8988T (cell line): ENCODE measurements around the gene NFIA.

Source experiments
- DNase-seq: peaks from one replicate; pipeline ENCODE4 v3.0.0; 2011

NFIA gene

DNA sequence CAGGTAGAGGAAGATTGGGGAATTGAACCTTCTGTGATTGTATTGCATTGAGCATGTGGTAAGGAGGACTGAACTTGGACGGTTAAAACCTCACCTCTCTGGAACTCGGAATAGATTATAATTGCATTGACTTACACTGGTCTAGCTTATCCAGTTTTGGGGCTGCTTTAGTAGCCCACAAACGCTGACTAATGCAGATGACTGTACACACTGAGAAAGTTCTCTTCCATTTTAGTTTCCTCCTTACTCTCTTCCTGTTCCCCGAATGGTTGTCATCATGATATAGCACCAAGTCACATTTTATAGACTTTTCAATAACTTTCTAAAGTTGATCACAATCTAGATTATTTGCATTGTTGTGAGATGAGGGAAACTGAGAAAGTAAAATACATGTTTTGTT lies 78.2 kb downstream of the NFIA start:
- DNase-seq = no peak

DNA sequence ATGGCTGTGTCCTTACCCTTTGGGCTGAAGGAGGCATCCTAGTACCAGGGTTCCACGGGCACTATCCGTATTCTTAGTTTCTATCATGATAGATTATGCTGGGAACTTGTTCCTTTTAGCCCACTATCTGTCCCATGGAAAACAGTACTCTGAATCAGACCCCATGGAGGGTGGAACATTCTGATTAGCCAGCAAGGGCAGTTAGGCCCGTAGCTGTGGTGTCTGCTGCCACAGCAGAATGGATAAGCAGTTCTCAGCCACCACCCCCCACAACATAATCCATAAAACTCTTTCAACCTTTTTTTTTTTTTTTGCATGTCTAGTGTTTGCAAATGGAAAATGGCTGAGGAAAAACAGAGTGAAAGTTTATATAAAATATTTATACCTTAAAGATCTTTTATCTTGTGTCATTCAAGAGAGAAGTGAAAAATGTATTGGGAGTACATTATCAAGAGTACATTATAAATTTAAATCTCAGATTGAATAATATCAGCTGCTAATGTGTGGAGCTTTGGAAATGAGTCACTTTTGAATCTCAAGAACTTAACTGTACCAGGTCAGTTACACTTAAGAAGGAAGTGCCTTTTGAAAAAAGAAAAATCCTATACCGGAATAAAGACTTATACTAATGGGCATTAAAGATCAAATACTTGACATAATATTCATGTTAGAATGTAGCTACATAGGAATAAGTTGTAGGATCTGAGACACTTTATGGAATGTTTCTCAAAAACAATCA lies 80.3 kb downstream of the NFIA start:
- no peak for DNase-seq

DNA sequence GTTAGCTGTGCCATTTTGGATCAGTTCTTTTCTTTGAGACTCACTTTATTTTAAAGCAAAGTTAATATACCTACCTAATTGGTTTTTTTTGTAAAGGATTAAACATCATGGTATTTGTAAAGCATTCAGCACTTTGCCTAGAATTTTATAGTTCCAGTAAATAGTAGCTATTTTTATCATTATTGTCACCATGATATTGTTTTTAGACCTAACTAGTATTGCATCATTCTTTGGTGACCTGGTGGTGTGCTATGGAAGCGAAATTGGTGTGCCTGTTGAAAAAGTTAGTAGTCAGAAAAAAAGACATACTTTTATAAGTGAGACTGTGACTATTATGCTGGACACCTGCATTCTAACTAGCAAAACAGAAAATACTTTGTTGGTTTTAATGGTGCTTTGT lies 81.0 kb downstream of the NFIA start:
- no peak for DNase-seq

DNA sequence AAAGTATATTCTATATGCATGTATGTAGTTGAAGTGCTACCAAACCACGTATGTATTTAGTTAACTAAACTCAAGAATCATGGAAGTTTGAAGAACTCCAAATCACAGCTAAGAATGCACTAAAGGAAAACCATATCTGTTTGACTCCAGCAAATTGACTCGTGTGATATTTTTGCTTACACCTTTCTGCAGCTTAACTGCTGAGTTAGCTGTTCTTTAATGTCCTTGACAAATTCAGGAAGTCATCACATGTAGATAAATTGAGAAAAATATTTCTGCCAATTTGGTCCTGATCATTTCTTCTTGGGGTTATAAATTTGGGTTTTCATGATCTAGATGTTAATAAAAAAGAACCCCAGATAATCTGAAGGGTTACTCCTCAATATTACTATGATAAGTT lies 83.0 kb downstream of the NFIA start:
- no peak for DNase-seq

DNA sequence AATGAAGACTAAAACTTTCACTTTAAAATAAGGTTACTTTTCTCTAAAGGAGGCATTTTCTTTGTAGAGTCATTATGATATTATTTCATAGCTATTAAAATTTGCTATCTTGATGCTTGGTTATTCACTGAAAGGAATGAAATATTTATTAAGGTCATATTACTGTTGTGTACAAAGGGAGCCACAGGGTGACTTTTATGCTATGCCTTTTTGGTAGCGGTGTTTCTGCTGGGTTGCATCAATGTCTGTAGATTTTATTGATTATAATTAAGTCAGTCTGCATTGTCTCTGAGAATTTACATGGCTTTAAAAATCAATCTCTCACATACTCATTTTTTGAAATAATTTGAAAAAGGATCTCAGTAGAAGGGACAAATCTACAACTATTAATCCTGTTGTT lies 84.9 kb downstream of the NFIA start:
- DNase-seq = no peak

DNA sequence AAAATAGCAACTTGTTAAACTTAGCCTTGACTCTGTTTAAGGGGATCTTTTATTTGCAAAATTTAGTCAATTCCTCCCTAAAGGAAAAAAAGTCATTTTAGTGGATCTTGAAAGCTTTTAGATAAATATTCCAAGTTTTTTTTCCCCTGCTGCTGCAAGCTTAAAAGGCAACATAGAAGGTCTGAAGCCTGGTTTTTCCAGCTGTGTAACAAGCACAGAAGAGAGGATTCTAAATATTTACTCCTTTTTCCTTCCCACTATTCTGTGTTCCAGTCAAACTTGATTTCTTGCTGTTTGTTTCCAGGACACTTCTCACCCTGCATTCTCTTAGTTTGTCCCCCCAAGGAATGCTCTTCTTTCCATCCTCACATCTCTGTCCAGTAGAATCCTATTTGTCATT lies 86.7 kb downstream of the NFIA start:
- no peak for DNase-seq

DNA sequence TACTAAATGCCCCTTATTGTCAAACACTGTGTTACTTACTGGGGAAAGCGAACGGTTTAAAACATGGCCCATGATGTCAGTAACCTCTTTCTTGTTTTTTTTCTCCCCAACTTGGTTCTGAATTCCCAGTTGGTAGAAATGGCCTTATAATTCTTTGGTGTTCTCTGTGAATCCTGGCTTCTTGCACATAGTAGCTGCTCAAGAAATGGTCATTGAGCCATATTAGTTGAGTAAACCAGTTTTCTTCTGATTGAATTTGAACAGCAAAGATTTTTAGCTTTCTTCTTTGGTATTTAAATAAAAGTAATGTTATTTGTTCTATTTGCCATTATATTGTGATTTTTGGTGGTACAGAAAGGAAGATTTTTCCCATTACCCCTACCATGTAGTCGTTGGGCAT lies 87.3 kb downstream of the NFIA start:
- no peak for DNase-seq

DNA sequence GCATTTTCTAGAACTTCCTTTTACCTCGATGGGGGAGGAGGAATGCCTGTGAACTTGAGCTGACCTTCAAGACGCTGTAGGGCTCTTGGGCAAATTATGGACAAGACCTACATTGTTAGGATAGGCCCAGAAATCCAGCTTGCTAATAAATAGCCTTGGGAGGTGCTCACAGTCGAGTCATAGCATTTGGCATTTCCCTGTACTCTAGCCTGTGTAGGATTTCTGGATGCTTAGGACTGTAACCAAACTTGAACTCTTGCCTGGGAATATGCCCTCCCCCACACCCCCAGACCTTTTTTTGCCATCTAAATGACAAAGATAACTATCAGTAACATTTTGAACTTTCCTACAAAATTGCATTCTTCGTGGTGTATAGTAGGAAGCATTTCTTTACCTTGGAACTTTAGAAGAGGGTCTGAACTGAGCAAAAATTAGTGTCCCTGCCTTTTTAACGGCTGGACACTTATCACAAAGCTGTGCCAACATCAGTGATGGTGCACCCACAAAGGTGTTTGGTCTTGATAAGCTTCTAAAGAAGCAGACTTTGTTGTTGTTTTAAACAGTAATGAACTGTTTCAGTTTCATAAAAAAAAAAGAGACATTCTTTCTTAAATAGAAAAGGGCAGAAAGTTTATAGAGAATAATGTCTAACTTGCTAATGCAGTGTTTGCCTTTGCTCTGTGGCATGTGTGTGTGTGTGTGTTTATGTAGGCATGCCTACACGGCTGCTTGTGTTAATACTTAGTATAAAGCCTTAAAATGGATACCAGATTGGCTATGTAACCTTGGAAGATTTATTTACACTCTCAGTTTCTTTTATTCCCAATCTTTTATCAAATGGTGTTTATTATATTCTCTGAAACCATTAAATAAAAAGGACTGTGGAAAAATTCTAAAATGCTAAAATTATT lies 88.2 kb downstream of the NFIA start:
- no peak for DNase-seq

DNA sequence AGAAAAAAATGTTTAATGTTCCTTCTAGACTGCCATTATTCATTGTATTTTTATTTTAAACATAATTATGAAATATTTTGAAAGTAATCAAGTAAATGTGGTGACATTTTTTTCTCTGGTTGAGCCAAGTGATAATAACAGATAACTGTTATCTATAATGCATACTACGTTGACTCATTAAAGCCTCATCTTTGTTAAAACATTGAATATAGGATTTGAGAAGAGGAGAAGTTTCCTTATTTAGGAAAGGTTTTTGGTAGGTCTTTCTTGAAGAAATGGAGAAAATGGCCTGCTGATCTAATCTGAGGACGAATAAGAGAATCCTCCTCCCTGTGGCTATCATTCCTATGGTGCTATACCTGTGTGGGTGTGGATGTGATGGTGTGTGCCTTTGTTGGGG lies 89.0 kb downstream of the NFIA start:
- no peak for DNase-seq

DNA sequence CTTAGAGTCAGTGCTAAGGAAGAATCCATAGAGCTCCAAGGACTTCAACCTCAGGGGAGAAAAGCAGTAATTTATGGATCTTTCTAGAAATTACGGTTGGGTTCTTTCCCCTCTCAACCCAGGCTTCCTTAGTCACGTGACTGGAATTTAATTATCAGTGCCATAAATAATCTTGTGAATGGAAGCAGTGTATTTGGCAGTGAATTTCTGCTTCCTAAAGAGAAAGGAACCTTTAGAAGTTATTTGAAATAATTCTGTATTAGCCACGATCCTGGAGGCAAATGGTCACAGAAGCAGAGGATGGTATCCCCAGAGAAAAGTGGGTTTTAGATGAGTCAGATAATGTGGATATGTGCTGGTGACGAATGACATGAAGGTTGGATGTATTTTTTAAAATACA lies 89.6 kb downstream of the NFIA start:
- no peak for DNase-seq

DNA sequence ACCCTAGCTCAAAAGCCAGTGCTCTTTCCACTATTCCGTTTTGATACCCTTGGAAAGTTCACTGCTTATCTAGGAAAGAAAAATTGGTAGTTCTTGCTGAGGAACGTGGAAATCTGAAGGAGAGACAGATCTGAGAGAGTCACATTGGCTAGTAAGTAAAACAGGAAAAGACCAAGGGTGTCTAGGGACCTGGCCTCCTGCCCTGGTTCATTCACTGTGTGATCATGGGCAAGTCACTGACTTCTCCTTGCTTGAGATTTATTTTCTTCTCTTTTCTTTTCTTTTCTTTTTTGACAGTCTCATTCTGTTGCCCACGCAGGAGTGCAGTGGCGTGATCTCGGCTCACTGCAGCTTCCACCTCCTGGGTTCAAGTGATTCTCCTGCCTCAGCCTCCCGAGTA lies 90.8 kb downstream of the NFIA start:
- no peak for DNase-seq

DNA sequence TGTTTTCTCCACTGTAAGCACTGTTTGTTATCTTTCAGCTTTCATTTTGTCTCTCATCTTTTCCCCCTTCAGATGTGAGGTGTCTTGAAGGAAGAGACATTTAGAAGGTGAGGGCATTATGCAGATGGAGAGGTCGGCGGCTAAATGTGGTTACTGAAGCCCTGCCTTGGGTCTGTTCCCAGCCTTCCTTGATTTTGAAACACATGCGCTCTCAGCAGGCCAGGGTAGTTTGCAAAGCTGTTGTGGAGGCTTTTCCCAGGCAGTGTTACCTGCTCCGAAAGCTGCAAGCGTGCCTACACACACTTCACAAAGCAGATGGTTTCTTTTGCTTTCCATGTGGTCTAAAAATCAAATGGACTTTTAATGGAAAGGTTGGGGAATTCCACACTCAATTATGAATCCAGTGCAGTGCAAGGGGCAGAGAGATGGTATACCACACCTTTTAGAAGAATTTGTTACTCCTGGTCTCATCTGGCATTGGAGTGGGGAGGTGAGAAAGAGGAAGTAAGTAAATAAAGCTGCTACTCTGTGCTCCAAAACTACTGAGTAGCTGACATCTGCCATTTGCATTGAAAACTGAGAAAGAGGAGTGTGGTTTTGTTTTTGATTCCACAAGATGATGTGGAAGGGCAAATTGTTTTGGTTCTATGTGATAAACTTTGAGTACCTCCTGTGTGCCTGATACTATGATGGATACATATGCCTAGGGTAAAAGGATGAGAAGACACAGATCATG lies 91.9 kb downstream of the NFIA start:
- no peak for DNase-seq

DNA sequence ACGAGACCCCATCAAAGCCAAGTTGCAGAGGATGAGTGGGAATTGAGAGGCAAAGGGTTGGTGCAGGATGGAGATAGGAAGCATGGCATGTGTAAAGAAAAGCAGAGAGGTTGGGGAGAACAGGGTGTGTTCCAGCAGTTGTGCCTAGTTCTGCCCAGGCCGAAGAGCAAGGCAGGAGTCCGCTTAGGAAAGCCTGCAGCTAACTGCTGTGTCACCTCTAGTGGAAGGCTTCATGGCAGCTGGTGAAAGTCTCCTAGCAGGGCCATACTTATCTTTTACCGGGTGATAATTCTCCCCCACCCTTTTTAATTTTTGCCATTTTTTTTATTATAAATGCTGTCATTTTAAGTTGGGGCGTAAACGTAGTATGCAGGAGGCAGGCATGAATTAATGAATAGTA lies 93.6 kb downstream of the NFIA start:
- DNase-seq = no peak

DNA sequence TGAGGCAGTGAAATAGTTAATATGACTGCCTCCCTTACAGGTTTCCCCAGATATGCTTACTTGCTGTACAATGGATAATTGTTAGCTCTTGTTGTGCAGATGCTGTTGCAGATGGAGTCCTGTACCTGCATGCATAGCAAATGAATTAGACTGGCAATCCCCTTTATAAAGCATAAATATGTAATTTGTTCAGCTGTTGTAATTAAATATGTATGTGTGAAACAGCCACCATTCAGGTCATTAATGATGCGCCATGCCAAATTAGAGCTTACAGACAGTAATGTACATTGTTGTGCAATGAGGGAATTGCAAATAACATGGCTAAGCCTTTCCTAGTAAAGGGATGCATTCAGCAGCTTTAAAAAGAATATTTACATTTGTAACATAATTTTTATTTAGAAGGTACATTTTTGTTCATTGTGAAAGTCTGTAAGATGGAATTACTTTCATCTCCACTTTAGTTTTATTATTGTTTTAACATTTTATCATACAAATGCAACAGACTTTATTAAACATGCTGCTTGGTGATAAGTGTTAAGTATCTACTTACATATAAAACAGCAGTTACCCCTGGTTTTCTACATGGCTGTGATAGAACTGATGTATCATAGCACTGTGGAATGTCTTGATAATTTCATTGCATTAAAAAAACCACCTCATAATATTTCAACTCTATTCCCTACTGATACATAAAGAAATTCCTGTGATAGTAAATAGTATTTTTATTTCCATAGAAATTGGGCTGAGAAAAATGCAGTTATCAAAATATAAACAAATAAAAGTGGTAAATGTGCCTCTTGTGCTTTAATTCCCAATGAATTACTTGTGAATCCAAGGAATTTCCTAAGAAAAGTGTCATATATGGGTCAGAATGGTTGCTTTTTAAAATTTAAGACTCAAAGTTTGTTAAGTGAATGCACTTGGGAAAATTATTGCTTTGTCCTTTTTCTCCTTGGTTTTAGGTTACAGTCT lies 99.0 kb downstream of the NFIA start:
- no peak for DNase-seq

DNA sequence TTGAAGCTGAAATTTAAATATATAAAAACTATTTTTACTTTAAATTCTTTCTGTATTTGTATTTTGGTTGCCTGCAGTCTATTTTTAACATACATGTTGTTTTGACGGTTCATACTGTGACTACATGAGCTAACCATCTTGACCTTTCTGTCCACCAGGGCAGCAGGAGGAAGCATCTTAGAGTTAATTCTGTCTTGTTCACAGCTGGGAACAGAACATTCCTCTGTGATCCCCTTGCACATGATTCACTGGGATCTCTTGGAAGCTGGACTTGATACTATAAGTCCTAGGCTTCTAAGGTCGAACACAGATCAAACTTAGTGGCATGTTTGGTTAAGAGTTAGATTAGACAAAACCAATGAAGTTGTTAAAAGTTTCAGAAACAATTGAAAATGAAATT lies 99.7 kb downstream of the NFIA start:
- no peak for DNase-seq

DNA sequence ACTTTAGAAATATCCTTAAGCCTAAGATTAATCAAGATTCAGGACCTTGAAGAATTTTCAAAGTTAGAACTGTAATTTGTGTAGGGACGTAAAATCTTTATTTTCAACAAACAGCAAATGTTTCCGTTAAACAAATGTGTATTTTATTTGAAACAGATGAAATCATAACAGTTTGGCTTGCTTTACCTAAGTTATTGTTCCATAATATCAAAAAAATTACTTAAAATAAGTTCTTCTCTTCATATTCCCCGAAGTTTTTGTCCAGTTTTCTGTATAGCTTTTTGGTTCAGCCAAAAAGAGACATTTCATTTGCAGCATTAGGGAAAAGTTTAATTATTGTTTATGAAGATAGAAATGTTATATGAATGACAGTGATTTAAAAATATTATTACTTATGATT lies 100.1 kb downstream of the NFIA start:
- no peak for DNase-seq

DNA sequence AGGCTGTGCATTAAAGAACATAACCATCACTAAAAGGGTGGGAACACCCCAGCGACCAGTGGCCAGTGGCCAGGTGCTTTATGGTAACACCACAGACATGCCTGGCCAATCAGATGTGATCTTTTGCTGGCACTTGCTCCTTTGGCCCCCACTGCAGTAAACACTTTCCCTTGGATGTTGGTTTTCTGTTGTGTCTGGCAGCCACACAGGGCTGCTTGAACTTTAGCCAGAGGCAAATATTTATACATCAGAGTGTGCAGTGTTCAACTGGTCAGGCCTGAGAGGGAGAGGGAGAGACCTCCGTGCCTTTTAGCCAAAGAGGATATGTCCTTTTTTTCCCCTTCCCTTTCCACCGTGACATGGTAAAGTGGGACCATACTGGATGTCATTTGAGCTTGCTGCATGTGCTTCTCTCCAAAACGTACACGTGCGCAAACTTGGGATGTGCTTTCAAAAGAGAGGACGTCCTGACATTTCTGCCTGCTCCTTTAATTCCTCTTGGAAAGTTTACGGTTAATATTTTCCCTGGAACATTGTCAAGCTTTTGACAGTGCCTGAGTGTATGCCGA lies 101.2 kb downstream of the NFIA start:
- no peak for DNase-seq

DNA sequence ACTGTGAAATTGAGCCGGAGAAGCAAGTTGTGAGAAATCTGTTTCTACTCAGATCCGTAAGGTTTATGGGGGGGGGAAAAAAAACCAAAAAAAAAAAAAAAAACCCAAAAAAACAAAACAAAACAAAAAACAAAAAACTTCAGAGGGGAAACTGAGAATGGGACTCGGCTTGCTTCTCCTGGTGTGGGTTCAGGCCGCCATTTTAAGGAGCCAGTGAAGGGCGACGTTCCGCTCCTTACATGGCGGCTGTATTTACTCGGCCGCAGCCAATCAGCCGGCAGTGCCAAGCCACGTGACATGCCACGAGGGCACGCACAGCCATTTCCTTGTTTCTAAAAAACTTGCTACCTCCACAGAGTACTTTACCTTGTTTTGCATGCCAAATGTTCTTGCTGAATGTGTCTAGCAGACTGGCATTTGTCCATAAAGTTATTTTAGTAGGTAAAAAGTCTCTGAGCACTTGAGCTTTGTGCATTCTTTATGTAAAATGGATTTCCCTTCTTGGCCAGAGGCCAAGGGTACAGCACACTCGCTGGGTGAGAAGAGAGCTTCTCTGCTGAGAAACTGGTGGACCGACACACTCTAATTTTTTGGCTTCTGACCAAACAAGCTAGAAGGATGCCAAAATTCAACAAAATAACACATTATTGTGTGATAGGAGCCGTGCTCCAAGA lies 101.8 kb downstream of the NFIA start:
- DNase-seq = no peak

DNA sequence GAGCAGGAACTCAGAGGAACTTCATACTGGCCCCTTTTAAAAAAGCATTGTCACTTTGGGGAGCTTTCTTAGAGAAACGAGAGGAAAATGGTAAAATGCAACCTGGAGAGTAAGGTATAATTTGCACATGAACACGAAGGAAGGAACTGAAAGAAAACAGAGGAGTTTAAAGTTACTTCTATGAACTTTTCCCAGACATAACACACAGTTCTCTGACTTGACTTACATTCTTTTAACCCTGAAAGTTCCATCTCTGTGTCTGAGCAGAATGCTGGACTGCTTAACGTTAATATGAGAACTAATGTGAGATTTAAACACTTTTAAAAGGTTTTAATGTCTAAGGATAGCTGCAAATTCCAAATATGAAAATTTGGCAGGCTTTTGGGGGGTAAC lies 102.3 kb downstream of the NFIA start:
- DNase-seq = no peak

DNA sequence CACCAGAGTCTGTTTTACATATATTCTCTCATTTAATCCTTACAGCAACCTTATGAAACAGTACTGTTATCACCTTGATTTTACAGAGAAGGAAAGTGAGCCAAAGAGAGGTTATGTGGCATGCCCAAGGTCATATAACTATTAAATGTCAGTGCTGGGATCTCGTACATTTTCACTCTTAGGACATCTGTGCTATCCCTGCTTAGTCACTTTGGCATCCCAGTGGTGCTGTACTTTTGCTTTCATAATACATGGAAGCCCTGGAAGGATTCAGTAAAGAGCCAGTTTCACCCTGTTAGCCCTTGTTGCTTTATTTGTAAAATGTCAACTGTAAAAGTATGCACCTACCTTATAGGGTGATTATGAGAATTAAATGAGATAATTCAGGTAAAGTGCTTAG lies 104.4 kb downstream of the NFIA start:
- no peak for DNase-seq

DNA sequence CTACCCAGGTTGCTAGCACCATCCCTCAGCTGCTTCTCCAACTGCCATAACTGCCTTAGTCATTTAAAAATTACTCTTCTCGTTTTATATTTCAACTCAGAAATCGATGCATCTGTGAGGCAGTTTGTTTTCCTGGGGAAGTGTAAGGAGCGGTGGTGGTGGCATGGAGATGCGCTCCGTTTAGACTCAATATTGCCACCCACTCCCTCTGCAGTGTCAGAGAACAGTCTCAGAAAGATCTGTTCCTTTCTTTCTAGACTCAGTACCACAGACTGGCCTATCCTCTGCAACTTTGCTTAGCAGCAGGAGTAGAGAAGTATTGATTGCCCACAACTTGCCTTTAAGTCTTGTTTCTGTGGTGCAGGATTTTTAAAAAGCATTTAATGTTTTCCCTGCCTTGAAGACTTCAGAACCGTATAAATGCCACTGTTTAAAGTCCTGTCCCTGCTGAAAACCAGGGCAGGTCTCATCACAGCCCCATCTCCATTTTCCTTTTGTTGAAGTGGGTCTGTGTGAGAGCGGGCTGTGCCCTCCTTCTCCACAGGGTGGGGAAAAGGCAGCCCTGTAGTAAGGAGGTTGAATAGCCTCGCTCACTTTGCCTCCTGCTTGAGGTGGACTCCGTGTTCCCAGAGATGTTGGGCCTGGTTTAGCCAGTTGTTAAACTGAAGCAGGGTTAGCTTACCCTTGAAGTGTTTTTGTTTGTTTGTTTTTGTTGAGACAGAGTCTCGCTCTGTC lies 105.2 kb downstream of the NFIA start:
- DNase-seq = no peak
